CD4-positive, alpha-beta T cell treated with Interferon alpha-2 for 1 hour (primary cell): ENCODE data around the gene PRSS56.
A peak's percentile ranks its signal among the peaks of the same experiment; 100 is the strongest.
"Not testable (repeated sequence)": the region's sequence is repeated elsewhere in the genome, so short reads cannot be mapped to it uniquely, and the experiment has no call there.

Experiments used
- DNase-seq, 2 donors: peaks; one replicate each; pipeline ENCODE4 v3.0.0-alpha.2; 2020 to 2022

The PRSS56 gene

GRCh38 chr2:232542715-232543467, 22.7 kb downstream of the PRSS56 start:
- no peak for DNase-seq

- DNase-seq = no peak
These were observed 23.3 kb downstream of the PRSS56 start for GRCh38 chr2:232543491-232543890.

GRCh38 chr2:232543928-232544631, 23.9 kb downstream of the PRSS56 start:
- no peak for DNase-seq

- DNase-seq = no peak
These were observed 24.5 kb downstream of the PRSS56 start for GRCh38 chr2:232544674-232545073.

GRCh38 chr2:232545511-232546375, 25.6 kb downstream of the PRSS56 start:
- DNase-seq = no peak

GRCh38 chr2:232547991-232548390, 27.8 kb downstream of the PRSS56 start:
- no peak for DNase-seq

- no peak for DNase-seq
These were observed 29.6 kb downstream of the PRSS56 start for GRCh38 chr2:232549655-232550353.

- peak; percentile 90 to 92 for DNase-seq
These were observed 30.4 kb downstream of the PRSS56 start, which contains the start of the genes EIF4E2 and TIGD1 for GRCh38 chr2:232550354-232551249. Gene EIF4E2, plus strand, starts transcription at chr2:232550689. Its CDS starts 36 bp downstream, at chr2:232550725. Gene TIGD1, minus strand, starts transcription at chr2:232550557. Its CDS starts 675 bp downstream, at chr2:232549882.

GRCh38 chr2:232551250-232551638, 31.1 kb downstream of the PRSS56 start:
- DNase-seq = no peak

GRCh38 chr2:232551776-232552175, 31.6 kb downstream of the PRSS56 start:
- DNase-seq = no peak

- DNase-seq = no peak
These were observed 36.2 kb downstream of the PRSS56 start for GRCh38 chr2:232556426-232556825.

GRCh38 chr2:232562515-232563151, 42.4 kb downstream of the PRSS56 start:
- DNase-seq = no peak

GRCh38 chr2:232563580-232563979, 43.4 kb downstream of the PRSS56 start:
- no peak for DNase-seq

GRCh38 chr2:232567721-232568120, 47.5 kb downstream of the PRSS56 start:
- no peak for DNase-seq

GRCh38 chr2:232568161-232568560, 48.0 kb downstream of the PRSS56 start:
- DNase-seq = no peak

GRCh38 chr2:232569541-232569940, 49.4 kb downstream of the PRSS56 start:
- no peak for DNase-seq

- DNase-seq = not testable (repeated sequence)
These were observed 50.3 kb downstream of the PRSS56 start for GRCh38 chr2:232570481-232570880.

GRCh38 chr2:232571026-232571474, 50.9 kb downstream of the PRSS56 start:
- DNase-seq = no peak

GRCh38 chr2:232573042-232573441, 52.9 kb downstream of the PRSS56 start:
- no peak for DNase-seq

GRCh38 chr2:232573771-232574435, 53.7 kb downstream of the PRSS56 start:
- no peak for DNase-seq
